ENCODE results near the gene FREM1. TPM values are rescaled to one million over a fixed set of nuclear protein-coding genes. Genes with fewer than 3 reads are reported as not detected.

FREM1 gene
- total RNA-seq, 4 donors from 2014 or later = 1.1 to 5.8 (median 2.1) TPM

DNA sequence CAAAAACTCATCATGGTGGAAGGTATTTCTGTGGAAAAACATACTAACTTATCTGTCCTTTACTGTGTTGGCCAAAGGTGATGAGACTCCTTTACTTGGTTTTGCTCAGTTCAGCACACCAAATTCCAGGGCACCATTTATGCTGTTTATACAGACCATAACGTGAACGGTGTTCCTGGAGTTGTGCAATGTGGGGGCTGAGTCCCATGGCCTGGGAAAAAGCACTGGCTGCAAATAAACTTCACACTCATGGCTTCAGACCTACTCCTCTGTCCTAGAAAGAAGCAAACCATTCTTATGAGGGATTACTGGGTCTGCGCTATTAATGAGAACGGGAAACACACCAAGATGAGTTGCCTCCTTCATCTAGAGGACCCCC lies 10.4 kb downstream of the FREM1 start:
- no peak for TF ChIP-seq CTCF (IDR thresholded peaks at IDR 0.05)
- no peak for TF ChIP-seq POLR2AphosphoS5 (IDR thresholded peaks at IDR 0.05)
- no peak for TF ChIP-seq POLR2A (IDR thresholded peaks at IDR 0.05)
- TF ChIP-seq EP300 (IDR thresholded peaks at IDR 0.05) = no peak
- Histone ChIP-seq H3K4me3 (no peak overlapping the region), H3K27me3 (no peaks in the 10 kb centered on the region), H3K27ac (no peak overlapping the region), H3K9me3 (no peaks in the 10 kb centered on the region), H3K36me3 (no peaks in the 10 kb centered on the region), H3K4me1 (no peaks in the 10 kb centered on the region)
- WGBS = 79% methylated on average over 4 of the region's 4 CpGs
- no peak for DNase-seq (ENCODE audit: low spot score in 2 of 2)

GRCh38 chr9:14899042-14899814 lies 11.0 kb downstream of the FREM1 start:
- H3K27ac ChIP-seq = no peak overlapping the region
- no peaks in the 10 kb centered on the region for H3K4me1 ChIP-seq
- H3K27me3 ChIP-seq = no peaks in the 10 kb centered on the region
- 74% methylated on average over 6 of the region's 6 CpGs for WGBS
- H3K36me3 ChIP-seq = no peaks in the 10 kb centered on the region
- no peaks in the 10 kb centered on the region for H3K9me3 ChIP-seq
- DNase-seq (ENCODE audit: low spot score in 2 of 2) = no peak
- TF ChIP-seq POLR2A (IDR thresholded peaks at IDR 0.05) = no peak
- TF ChIP-seq POLR2AphosphoS5 (IDR thresholded peaks at IDR 0.05) = no peak
- TF ChIP-seq CTCF (IDR thresholded peaks at IDR 0.05) = no peak
- TF ChIP-seq EP300 (IDR thresholded peaks at IDR 0.05) = no peak
- no peak overlapping the region for H3K4me3 ChIP-seq

DNA sequence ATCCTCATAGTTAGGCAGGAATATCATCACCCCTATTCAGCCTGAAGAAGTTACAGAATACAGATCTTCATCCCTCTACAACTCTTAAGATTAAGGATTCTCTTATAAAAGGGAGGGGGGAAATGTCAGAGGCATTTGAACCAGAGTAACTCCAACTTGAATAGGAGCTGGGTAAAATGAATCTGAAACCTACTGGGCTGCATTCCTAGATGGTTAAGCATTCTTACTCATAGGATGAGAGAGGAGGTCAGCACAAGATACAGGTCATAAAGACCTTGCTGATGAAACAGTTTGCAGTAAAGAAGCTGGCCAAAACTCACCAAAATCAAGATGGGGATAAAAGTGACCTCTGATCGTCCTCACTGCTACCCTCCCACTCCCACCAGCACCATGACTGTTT lies 14.4 kb downstream of the FREM1 start:
- Histone ChIP-seq H3K4me3 (no peak overlapping the region), H3K27me3 (no peaks in the 10 kb centered on the region), H3K9me3 (no peaks in the 10 kb centered on the region), H3K36me3 (no peaks in the 10 kb centered on the region), H3K27ac (no peak overlapping the region), H3K4me1 (no peaks in the 10 kb centered on the region)
- TF ChIP-seq POLR2A (IDR thresholded peaks at IDR 0.05) (no peak), POLR2AphosphoS5 (IDR thresholded peaks at IDR 0.05) (no peak), EP300 (IDR thresholded peaks at IDR 0.05) (no peak), CTCF (IDR thresholded peaks at IDR 0.05) (no peak)
- no peak for DNase-seq (ENCODE audit: low spot score in 2 of 2)
- 86% methylated on average over 1 of the region's 1 CpG for WGBS

DNA sequence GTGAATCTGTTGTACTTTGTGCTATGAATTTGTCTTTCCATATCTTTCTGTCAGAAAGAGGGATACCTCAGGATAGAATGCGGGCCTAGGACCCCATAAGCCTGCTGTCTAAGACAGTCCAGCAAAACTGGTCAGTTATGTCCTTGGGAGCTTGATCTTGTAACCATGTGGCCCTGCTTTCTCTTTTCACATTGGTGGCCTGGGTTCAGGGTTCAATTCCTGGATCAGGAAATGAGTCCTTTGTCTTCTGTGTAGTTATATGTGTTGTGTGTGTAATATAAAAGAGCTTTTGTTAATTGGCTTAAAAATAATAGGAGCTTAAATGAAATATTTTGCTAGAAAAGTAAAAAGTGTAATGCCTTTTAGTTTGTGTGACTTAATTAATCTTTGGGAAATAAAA lies 16.9 kb downstream of the FREM1 start:
- Histone ChIP-seq H3K36me3 (no peaks in the 10 kb centered on the region), H3K27me3 (no peaks in the 10 kb centered on the region), H3K27ac (no peak overlapping the region), H3K4me3 (no peak overlapping the region), H3K4me1 (no peaks in the 10 kb centered on the region), H3K9me3 (no peaks in the 10 kb centered on the region)
- TF ChIP-seq POLR2A (IDR thresholded peaks at IDR 0.05) = no peak
- no peak for TF ChIP-seq POLR2AphosphoS5 (IDR thresholded peaks at IDR 0.05)
- no peak for TF ChIP-seq CTCF (IDR thresholded peaks at IDR 0.05)
- TF ChIP-seq EP300 (IDR thresholded peaks at IDR 0.05) = no peak
- 100% methylated on average over 1 of the region's 1 CpG for WGBS
- no peak for DNase-seq (ENCODE audit: low spot score in 2 of 2)

- no peaks in the 10 kb centered on the region for H3K36me3 ChIP-seq
- TF ChIP-seq POLR2AphosphoS5 (IDR thresholded peaks at IDR 0.05) (no peak), EP300 (IDR thresholded peaks at IDR 0.05) (no peak), CTCF (IDR thresholded peaks at IDR 0.05) (no peak), POLR2A (IDR thresholded peaks at IDR 0.05) (no peak)
- 0% methylated on average over 1 of the region's 1 CpG for WGBS
- H3K4me3 ChIP-seq = no peak overlapping the region
- H3K27me3 ChIP-seq = no peaks in the 10 kb centered on the region
- H3K27ac ChIP-seq = no peak overlapping the region
- H3K4me1 ChIP-seq = no peaks in the 10 kb centered on the region
- H3K9me3 ChIP-seq = no peaks in the 10 kb centered on the region
- DNase-seq (ENCODE audit: low spot score in 2 of 2) = no peak
Measured at GRCh38 chr9:14891332-14891731, 18.9 kb downstream of the FREM1 start.
